Endothelial cell of umbilical vein (primary cell): ENCODE measurements around the gene LCA5L. TPM values are rescaled to one million over a fixed set of nuclear protein-coding genes. Genes with fewer than 3 reads are reported as not detected.

Experiments used
- BruUV-seq: library from RNA; stranded (reverse); fragments of 400-500 nt; replicated peaks from 2 replicates; lab custom pipeline; 2021; lab: Mats Ljungman, UMichigan
- CTCF ChIA-PET: fragments of 300-600, 350-600 bp; sonication (Branson Sonifier 250); formaldehyde crosslinking; loops from one replicate; lab custom pipeline; 2021; ENCODE audit warnings: antibody characterized with exemption, inconsistent platforms; lab: Charles Lee
- POLR2A ChIA-PET: fragments of 300-600, 350-600 bp; sonication (Branson Sonifier 250); formaldehyde crosslinking; loops from one replicate; lab custom pipeline; 2021; ENCODE audit warnings: antibody characterized with exemption, inconsistent platforms; lab: Charles Lee
- DNase-seq: peaks from one replicate; pipeline ENCODE4 v3.0.0-alpha.2; 2011; ENCODE audit warnings: low read depth, low spot score
- FAIRE-seq: peaks from 2 replicates; lab custom pipeline; 2011; peaks lifted over from hg19 to GRCh38; lab: Jason Lieb, UNC
- H2AFZ ChIP-seq: 2 replicates; pipeline ENCODE4 v1.6.0; 2012; ENCODE audit warnings: low read depth, low read length, control low read depth, inconsistent platforms
- H3K27ac ChIP-seq: 2 replicates; pipeline ENCODE4 v1.5.1; 2011; ENCODE audit warnings: low read depth, mild to moderate bottlenecking, control low read depth, low read length, moderate library complexity; ENCODE audit not compliant: insufficient read depth
- H3K27me3 ChIP-seq, 2 experiments: 2 replicates each; pipeline versions ENCODE4 v1.6.0 to v1.6.1; 2011; ENCODE audit warnings: low read length in 2 of 2, mixed read lengths in 1 of 2; ENCODE audit not compliant: control insufficient read depth in 2 of 2, insufficient read depth in 2 of 2
- H3K36me3 ChIP-seq, 2 experiments: 2 replicates in 1 of 2; 3 replicates in 1 of 2; pipeline ENCODE4 v1.5.1; 2011; ENCODE audit warnings: low read length in 2 of 2, mild to moderate bottlenecking in 1 of 2, moderate library complexity in 1 of 2; ENCODE audit not compliant: control insufficient read depth in 2 of 2, insufficient read depth in 2 of 2; ENCODE audit errors: extremely low read depth in 1 of 2
- H3K4me1 ChIP-seq: 3 replicates; pipeline ENCODE4 v1.5.1; 2011; ENCODE audit warnings: mild to moderate bottlenecking, low read length; ENCODE audit not compliant: control insufficient read depth, insufficient read depth; ENCODE audit errors: extremely low read depth
- H3K4me2 ChIP-seq: 2 replicates; pipeline ENCODE4 v1.6.1; 2011; ENCODE audit warnings: low read length, control low read depth, mixed read lengths; ENCODE audit not compliant: insufficient read depth
- H3K4me3 ChIP-seq, 3 experiments: fragments of 200-600 bp in 1 of 3; sonication (generic), shearing (Covaris generic) in 1 of 3; replicated peaks in 1 of 3; 2 replicates each; pipeline ENCODE4 v1.5.1; 2011 to 2016; ENCODE audit warnings: control low read depth in 3 of 3, low read length in 3 of 3, mild to moderate bottlenecking in 2 of 3, inconsistent platforms in 1 of 3, low read depth in 1 of 3, moderate library complexity in 1 of 3; ENCODE audit not compliant: insufficient read depth in 1 of 3
- H3K79me2 ChIP-seq: 2 replicates; pipeline ENCODE4 v1.6.0; 2012; ENCODE audit warnings: low read length, inconsistent platforms; ENCODE audit not compliant: control insufficient read depth, insufficient read depth
- H3K9ac ChIP-seq: replicated peaks from 2 replicates; pipeline ENCODE3; 2011; ENCODE audit warnings: low read length, control low read depth; ENCODE audit not compliant: insufficient read depth; ENCODE audit errors: extremely low read depth
- H3K9me1 ChIP-seq: replicated peaks from 3 replicates; pipeline ENCODE4 v1.6.0; 2011; ENCODE audit warnings: mild to moderate bottlenecking, low read length; ENCODE audit not compliant: control insufficient read depth, insufficient read depth; ENCODE audit errors: extremely low read depth
- H3K9me3 ChIP-seq: replicated peaks from 2 replicates; pipeline ENCODE4 v1.5.1; 2012; ENCODE audit warnings: low read length, inconsistent platforms; ENCODE audit not compliant: control insufficient read depth, insufficient read depth
- H4K20me1 ChIP-seq: replicated peaks from 2 replicates; pipeline ENCODE3; 2011; ENCODE audit warnings: mild to moderate bottlenecking, low read length; ENCODE audit not compliant: control insufficient read depth, insufficient read depth; ENCODE audit errors: extremely low read depth
- CTCF ChIP-seq, 2 donors: IDR thresholded peaks; 1 replicate in 1 of 2; 2 replicates in 1 of 2; pipeline ENCODE4 v1.5.1; 2011; ENCODE audit warnings: low read length in 2 of 2, mild to moderate bottlenecking in 2 of 2, moderate library complexity in 2 of 2, control low read depth in 1 of 2, inconsistent platforms in 1 of 2, low read depth in 1 of 2; ENCODE audit not compliant: insufficient read depth in 1 of 2; ENCODE audit errors: extremely low read depth in 1 of 2
- EZH2 ChIP-seq: IDR thresholded peaks from 2 replicates; pipeline ENCODE4 v1.6.1; 2012; ENCODE audit warnings: borderline replicate concordance, low read depth, mild to moderate bottlenecking, moderate library complexity, low read length, inconsistent platforms; ENCODE audit not compliant: severe bottlenecking
- FOS ChIP-seq: IDR thresholded peaks from 2 replicates; pipeline ENCODE4 v1.6.1; 2011; ENCODE audit warnings: mild to moderate bottlenecking, low read length, moderate library complexity, borderline replicate concordance; ENCODE audit not compliant: insufficient read depth
- GATA2 ChIP-seq: IDR thresholded peaks from 2 replicates; pipeline ENCODE4 v1.7.0; 2011; ENCODE audit warnings: low read depth, mild to moderate bottlenecking, moderate library complexity, mixed read lengths, low read length; ENCODE audit not compliant: insufficient read length, insufficient read depth
- JUN ChIP-seq: IDR thresholded peaks from 2 replicates; pipeline ENCODE4 v1.6.1; 2011; ENCODE audit warnings: borderline replicate concordance, low read depth; ENCODE audit not compliant: insufficient read length, insufficient read depth
- MAX ChIP-seq: IDR thresholded peaks from 2 replicates; pipeline ENCODE4 v1.6.1; 2011; ENCODE audit not compliant: insufficient read depth, insufficient read length
- MYC ChIP-seq: IDR thresholded peaks from one replicate; pipeline ENCODE4 v1.6.1; 2011; ENCODE audit warnings: mild to moderate bottlenecking, low read depth, low read length
- POLR2A ChIP-seq: IDR thresholded peaks from 2 replicates; pipeline ENCODE4 v1.6.1; 2012; ENCODE audit warnings: low read depth, mild to moderate bottlenecking, control low read depth, low read length
- POLR2AphosphoS5 ChIP-seq: IDR thresholded peaks from 2 replicates; pipeline ENCODE4 v1.6.1; 2012; ENCODE audit warnings: low read depth, mild to moderate bottlenecking, control low read depth, low read length, moderate library complexity; ENCODE audit not compliant: insufficient read depth
- dilution Hi-C: fragments of 300-500 bp; cut with MboI; formaldehyde crosslinking; loops from one replicate; pipeline ENCODE4 v1.15.0; 2019; ENCODE audit warnings: low sequenced_read_pairs; ENCODE audit not compliant: extremely low pct_ligation_motif_present
- intact Hi-C: fragments of 100-400 bp; cut with micrococcal nuclease; formaldehyde crosslinking; loops from one replicate; pipeline ENCODE4 v1.10.0; 2022
- polyA plus RNA-seq, 4 experiments: library from polyadenylated mRNA; depleted of rRNA in 3 of 4; stranded (reverse) in 3 of 4; unstranded in 1 of 4; fragments of >200 nt; gene quantifications; 2 replicates each; pipeline versions ENCODE4 v1.2.1 to v1.2.3, GENCODE V29; 2011 to 2012; ENCODE audit warnings: missing spikeins in 1 of 4
- total RNA-seq: library from RNA; stranded (reverse); gene quantifications from 2 replicates; pipeline ENCODE4 v1.2.3, GENCODE V29; 2021

Gene LCA5L
- total and polyA plus RNA-seq, 2 donors (not counting 3 experiments of a cell fraction or from before 2014, with no cell fraction given): 0.26 to 1.0 TPM

GRCh38 chr21:39375446-39375845 lies 70.1 kb downstream of the LCA5L start:
- FAIRE-seq (no peak), DNase-seq (no peak)
- intact Hi-C loops (no loop called here), dilution Hi-C loops (no loop called here)
- Histone ChIP-seq H4K20me1 (no peaks in the 10 kb centered on the region), H3K27ac (no peak overlapping the region), H3K9me1 (no peaks in the 10 kb centered on the region), H2AFZ (no peak overlapping the region), H3K4me1 (no peaks in the 10 kb centered on the region), H3K4me3 (no peak overlapping the region), H3K4me2 (no peak overlapping the region), H3K27me3 (peaks cover 7 to 10% of the 10 kb centered on the region in 2 experiments), H3K79me2 (no peaks in the 10 kb centered on the region), H3K36me3 (no peaks in the 10 kb centered on the region), H3K9ac (no peak overlapping the region), H3K9me3 (no peaks in the 10 kb centered on the region)
- ChIA-PET POLR2A (interaction anchor here (0.7 kb wide), 1 partner anchor 27 kb away, joined by 3 read pairs; no protein-coding TSS in a partner anchor), CTCF (interaction anchor here (0.7 to 1.0 kb wide), 2 partner anchors 12 to 63 kb away, joined by 3 to 9 read pairs; no protein-coding TSS in a partner anchor)
- TF ChIP-seq JUN (no peak), MAX (no peak), EZH2 (no peak), MYC (no peak), CTCF (IDR thresholded peaks at IDR 0.05; ENCODE audit: extremely low read depth in 1 of 2, insufficient read depth in 1 of 2, low read depth in 1 of 2, low read length in 2 of 2) (no peak), POLR2AphosphoS5 (no peak), FOS (no peak), POLR2A (no peak), GATA2 (no peak)
- no TSS peak for BruUV-seq
